Activated naive CD4-positive, alpha-beta T cell treated with anti-CD3 and anti-CD28 coated beads, Interleukin-2, amount 50 U/mL, for 24 hours (primary cell): ENCODE measurements around the gene PEG3.
"Not testable (repeated sequence)": the region's sequence is repeated elsewhere in the genome, so short reads cannot be mapped to it uniquely, and the experiment has no call there.

Experiments
- H3K27ac Mint-ChIP-seq: one replicate; pipeline ENCODE4 v1.8.0; 2021; ENCODE audit warnings: mild to moderate bottlenecking, mixed read lengths
- H3K27me3 Mint-ChIP-seq: one replicate; pipeline ENCODE4 v1.8.0; 2021; ENCODE audit warnings: mixed read lengths
- H3K36me3 Mint-ChIP-seq: one replicate; pipeline ENCODE4 v1.8.0; 2021; ENCODE audit warnings: mixed read lengths
- H3K4me1 Mint-ChIP-seq: one replicate; pipeline ENCODE4 v1.8.0; 2021; ENCODE audit warnings: mixed read lengths
- H3K4me3 Mint-ChIP-seq: one replicate; pipeline ENCODE4 v1.8.0; 2021; ENCODE audit warnings: mild to moderate bottlenecking, mixed read lengths
- H3K9me3 Mint-ChIP-seq: one replicate; pipeline ENCODE4 v1.8.0; 2021; ENCODE audit warnings: mixed read lengths

Gene PEG3

DNA sequence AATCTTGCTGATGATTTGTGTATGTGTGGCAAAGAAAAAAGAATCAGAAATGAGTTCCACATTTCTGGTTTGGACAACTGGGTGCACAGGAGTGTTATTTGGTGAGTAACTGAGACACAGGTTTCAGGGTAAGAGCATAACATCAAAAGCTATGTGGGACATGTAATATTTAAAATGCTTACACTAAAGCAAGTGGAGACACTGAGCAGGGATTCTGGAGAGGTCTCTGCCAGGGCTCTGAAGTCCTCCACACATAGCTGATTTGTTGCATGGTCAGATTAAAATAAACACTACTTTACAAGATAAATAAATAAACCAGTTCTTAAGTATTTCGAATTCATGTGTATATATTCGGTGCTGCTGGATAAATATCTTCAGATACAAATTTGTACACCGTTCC, 16.3 kb upstream of the PEG3 start:
- Mint-ChIP-seq H3K4me3 (no peak overlapping the region), H3K36me3 (peaks cover 2% of the 10 kb centered on the region)

DNA sequence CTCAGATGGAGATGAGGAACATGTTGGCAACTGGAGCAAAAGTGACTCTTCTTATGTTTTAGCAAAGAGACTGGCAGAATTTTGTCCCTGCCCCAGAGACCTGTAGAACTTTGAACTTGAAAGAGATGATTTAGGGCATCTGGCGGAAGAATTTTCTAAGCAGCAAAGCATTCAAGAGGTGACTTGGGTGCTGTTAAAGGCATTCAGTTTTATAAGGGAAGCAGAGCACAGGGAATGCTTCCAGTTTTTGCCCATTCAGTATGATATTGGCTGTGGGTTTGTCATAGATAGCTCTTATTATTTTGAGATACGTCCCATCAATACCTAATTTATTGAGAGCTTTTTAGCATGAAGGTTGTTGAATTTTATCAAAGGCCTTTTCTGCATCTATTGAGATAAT, 11.8 kb upstream of the PEG3 start:
- not testable (repeated sequence) for H3K27me3 Mint-ChIP-seq, H3K36me3 Mint-ChIP-seq, H3K4me1 Mint-ChIP-seq, H3K27ac Mint-ChIP-seq, H3K4me3 Mint-ChIP-seq
- H3K9me3 Mint-ChIP-seq = peaks cover 44% of the 10 kb centered on the region

More for the DNA sequence above, 16.3 kb upstream of the PEG3 start:
- no peak overlapping the region for H3K27ac Mint-ChIP-seq
- H3K4me1 Mint-ChIP-seq = no peaks in the 10 kb centered on the region
- H3K9me3 Mint-ChIP-seq = peaks cover 32% of the 10 kb centered on the region
- H3K27me3 Mint-ChIP-seq = peaks cover 2% of the 10 kb centered on the region

- no peak overlapping the region for H3K27ac Mint-ChIP-seq
- H3K9me3 Mint-ChIP-seq = peaks cover 49% of the 10 kb centered on the region
- H3K27me3 Mint-ChIP-seq = peaks cover 2% of the 10 kb centered on the region
- no peak overlapping the region for H3K4me3 Mint-ChIP-seq
- H3K4me1 Mint-ChIP-seq = no peaks in the 10 kb centered on the region
- H3K36me3 Mint-ChIP-seq = peaks cover 2% of the 10 kb centered on the region
Measured at GRCh38 chr19:56848166-56848565, 7.6 kb upstream of the PEG3 start.

DNA sequence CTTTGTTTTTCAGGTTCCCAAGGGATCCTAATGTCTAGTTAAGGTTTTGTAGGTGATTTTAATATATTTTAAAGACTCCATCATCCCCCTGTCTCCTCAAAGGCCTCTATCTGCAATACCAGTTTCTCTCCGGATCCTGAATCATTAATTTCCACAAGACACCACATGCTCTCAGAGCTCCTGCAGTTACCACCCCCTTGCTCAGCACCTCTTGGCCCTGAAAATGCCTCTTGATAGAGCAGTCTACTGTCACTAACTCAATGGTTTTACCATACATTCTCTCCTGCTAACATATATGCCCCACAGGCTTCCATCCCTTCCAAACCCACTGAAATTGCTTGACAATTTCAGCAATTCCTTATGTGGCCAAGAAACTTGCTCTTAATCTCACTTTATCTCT, 1.9 kb upstream of the PEG3 start:
- H3K27me3 Mint-ChIP-seq = peaks cover 11% of the 10 kb centered on the region
- H3K4me1 Mint-ChIP-seq = no peaks in the 10 kb centered on the region
- H3K9me3 Mint-ChIP-seq = peaks cover 28% of the 10 kb centered on the region
- H3K4me3 Mint-ChIP-seq = no peak overlapping the region
- peaks cover 12% of the 10 kb centered on the region for H3K36me3 Mint-ChIP-seq
- no peak overlapping the region for H3K27ac Mint-ChIP-seq

GRCh38 chr19:56841193-56841543, 642 bp upstream of the PEG3 start:
- Mint-ChIP-seq H3K4me1 (no peaks in the 10 kb centered on the region), H3K9me3 (peaks cover 22% of the 10 kb centered on the region), H3K4me3 (no peak overlapping the region), H3K36me3 (peaks cover 12% of the 10 kb centered on the region), H3K27me3 (peaks cover 15% of the 10 kb centered on the region), H3K27ac (no peak overlapping the region)

- Mint-ChIP-seq H3K4me1 (no peaks in the 10 kb centered on the region), H3K4me3 (no peak overlapping the region), H3K27me3 (peaks cover 17% of the 10 kb centered on the region), H3K9me3 (peaks cover 26% of the 10 kb centered on the region), H3K27ac (no peak overlapping the region), H3K36me3 (peaks cover 15% of the 10 kb centered on the region)
Measured at GRCh38 chr19:56839652-56840450, 675 bp downstream of the PEG3 start.

- Mint-ChIP-seq H3K27ac (no peak overlapping the region), H3K27me3 (peaks cover 17% of the 10 kb centered on the region), H3K4me1 (no peaks in the 10 kb centered on the region), H3K4me3 (no peak overlapping the region), H3K36me3 (peaks cover 15% of the 10 kb centered on the region), H3K9me3 (peaks cover 32% of the 10 kb centered on the region)
Measured at GRCh38 chr19:56838909-56839651, 1.4 kb downstream of the PEG3 start.

DNA sequence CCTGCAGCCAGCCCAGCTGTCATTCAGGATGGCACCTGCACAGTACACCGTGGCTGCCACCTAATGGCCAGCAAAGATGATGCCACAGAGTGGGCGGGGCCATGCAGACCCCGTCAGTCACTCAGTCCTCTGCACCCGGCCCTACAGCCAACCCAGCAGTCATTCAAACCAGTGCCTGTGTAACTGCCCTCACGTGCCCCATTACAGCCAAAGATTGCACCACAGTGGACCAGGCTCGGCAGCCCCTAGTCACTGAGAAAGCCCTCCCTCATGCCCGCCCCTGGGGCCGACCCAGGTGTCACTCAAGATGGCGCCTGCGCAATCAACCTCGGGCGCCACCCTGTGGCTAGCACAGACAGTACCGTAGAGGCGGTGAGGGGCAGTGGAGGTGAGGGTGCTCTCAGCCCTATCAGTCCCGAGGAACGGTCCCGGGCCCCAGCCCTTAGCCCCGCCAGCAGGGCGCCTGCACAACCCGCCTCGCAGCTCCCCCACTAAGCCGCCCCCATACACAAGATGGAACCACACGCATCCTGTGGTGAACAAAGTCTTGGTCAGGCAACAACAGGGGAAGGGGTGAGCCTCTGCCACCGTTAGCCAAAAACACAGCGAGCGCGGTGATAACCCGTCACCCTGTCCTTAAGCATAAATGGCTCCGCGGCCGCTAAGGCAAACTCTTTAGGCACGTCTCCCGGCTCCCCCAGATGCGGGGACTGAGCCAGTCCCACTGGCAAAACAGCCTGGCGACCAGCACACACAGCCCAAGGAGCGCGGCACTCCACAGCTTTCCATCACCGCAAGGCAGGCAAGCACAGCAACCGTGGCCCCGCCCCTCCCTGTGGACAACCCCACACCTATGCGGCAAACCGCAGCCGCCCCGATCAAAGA, 2.3 kb downstream of the PEG3 start:
- Mint-ChIP-seq H3K9me3 (peaks cover 34% of the 10 kb centered on the region), H3K36me3 (peaks cover 17% of the 10 kb centered on the region), H3K4me1 (no peaks in the 10 kb centered on the region), H3K4me3 (peak overlapping the region; percentile 20), H3K27ac (no peak overlapping the region), H3K27me3 (peaks cover 17% of the 10 kb centered on the region)

- Mint-ChIP-seq H3K27me3 (peaks cover 17% of the 10 kb centered on the region), H3K4me3 (peak overlapping the region; percentile 20), H3K27ac (no peak overlapping the region), H3K4me1 (no peaks in the 10 kb centered on the region), H3K9me3 (peaks cover 36% of the 10 kb centered on the region), H3K36me3 (peaks cover 17% of the 10 kb centered on the region)
Measured at GRCh38 chr19:56837492-56838023, 3.0 kb downstream of the PEG3 start.

DNA sequence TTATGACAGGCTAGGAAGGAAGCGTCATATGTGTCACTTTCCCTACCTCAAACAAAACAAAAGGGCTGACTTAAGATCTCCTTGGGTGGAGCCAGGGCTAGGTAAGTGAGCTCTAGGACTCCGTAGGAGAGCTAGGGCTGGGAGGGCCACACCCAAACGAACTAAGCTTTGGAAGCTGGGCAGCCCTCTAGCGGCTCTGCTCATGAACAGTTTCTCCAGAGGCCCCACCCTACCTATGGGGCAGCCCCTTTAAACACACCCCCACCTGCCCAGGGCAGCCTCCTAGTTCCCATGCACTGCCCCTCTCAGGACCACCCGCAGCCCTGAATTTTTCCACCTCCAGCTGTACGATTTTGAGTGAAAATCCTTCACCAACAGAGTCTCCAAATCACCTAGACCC, 3.5 kb downstream of the PEG3 start:
- Mint-ChIP-seq H3K9me3 (peaks cover 41% of the 10 kb centered on the region), H3K27me3 (peaks cover 17% of the 10 kb centered on the region), H3K36me3 (peaks cover 17% of the 10 kb centered on the region), H3K4me3 (no peak overlapping the region), H3K4me1 (no peaks in the 10 kb centered on the region), H3K27ac (no peak overlapping the region)

DNA sequence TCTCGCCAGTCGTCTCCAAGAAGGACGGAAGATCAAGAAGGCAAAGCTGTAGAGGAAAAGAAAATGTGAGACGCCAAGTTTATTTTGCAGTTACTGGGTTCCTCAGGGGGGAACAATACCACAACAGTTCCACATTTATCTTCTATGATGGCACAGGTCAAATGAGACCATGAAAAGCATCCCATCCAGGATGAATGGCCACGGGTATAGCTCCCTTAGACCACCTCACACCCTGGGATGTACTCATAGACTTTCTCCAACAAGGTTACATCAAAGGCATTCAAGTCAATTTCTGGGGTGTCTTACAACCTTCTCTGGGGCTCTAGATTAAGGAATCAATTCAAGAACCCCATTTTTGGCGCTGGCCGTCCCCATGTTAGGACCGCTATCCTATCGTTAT, 4.5 kb downstream of the PEG3 start:
- Mint-ChIP-seq H3K9me3 (peaks cover 37% of the 10 kb centered on the region), H3K4me3 (no peak overlapping the region)

GRCh38 chr19:56835401-56835800, 5.1 kb downstream of the PEG3 start:
- H3K27me3 Mint-ChIP-seq = peaks cover 11% of the 10 kb centered on the region
- H3K4me1 Mint-ChIP-seq = no peaks in the 10 kb centered on the region
- H3K4me3 Mint-ChIP-seq = no peak overlapping the region
- H3K9me3 Mint-ChIP-seq = peaks cover 34% of the 10 kb centered on the region
- H3K27ac Mint-ChIP-seq = no peak overlapping the region
- H3K36me3 Mint-ChIP-seq = peaks cover 11% of the 10 kb centered on the region

More for the DNA sequence above, 4.5 kb downstream of the PEG3 start:
- Mint-ChIP-seq H3K27me3 (peaks cover 13% of the 10 kb centered on the region), H3K27ac (no peak overlapping the region), H3K4me1 (no peaks in the 10 kb centered on the region), H3K36me3 (peaks cover 14% of the 10 kb centered on the region)

DNA sequence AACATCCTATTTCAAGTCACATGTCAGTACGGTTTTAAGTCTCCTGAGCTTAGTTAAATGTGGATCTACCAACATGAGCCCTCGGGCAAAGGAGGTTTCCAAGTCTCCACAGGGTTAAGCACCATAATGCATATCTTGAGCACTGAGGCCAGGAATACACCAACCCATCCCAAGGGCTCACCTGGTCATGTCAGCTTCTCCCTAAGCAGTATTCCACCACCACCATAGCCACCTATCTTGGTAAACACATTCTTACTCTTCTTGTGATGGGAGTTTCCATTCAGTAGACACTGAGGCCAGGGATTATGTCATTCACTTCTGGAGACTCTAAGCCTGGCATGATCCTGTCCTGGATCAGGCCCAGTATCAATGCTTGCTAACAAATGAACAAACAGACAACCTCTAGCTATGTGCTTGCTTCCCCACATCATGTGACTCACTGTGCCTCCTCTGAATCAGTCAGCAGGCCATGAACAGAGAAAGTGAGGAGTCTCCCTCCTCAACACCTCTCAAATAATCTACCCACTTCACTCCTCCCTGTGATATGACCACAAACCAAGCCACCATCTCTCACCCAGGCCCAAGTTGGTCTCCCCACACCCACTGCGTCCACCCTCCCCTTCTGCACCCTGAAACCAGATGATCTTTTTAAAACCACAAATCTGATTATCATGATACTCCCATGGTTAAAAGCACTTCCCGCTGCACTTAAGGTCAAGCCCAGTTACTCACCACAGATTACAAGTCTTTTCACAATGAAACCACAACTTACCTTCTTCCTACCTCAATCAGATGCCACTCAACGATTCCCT, 5.8 kb downstream of the PEG3 start:
- no peaks in the 10 kb centered on the region for H3K4me1 Mint-ChIP-seq
- no peak overlapping the region for H3K4me3 Mint-ChIP-seq
- H3K27me3 Mint-ChIP-seq = peaks cover 11% of the 10 kb centered on the region
- peaks cover 11% of the 10 kb centered on the region for H3K36me3 Mint-ChIP-seq
- peaks cover 34% of the 10 kb centered on the region for H3K9me3 Mint-ChIP-seq
- H3K27ac Mint-ChIP-seq = no peak overlapping the region

GRCh38 chr19:56832352-56832928, 8.1 kb downstream of the PEG3 start:
- Mint-ChIP-seq H3K27me3 (peaks cover 6% of the 10 kb centered on the region), H3K4me3 (no peak overlapping the region), H3K36me3 (peaks cover 7% of the 10 kb centered on the region), H3K9me3 (peaks cover 37% of the 10 kb centered on the region), H3K4me1 (no peaks in the 10 kb centered on the region), H3K27ac (no peak overlapping the region)
